Measurements from ENCODE around the gene RELN. TPM values are rescaled to one million over a fixed set of nuclear protein-coding genes. Genes with fewer than 3 reads are reported as not detected.
A peak's percentile ranks its signal among the peaks of the same experiment; 100 is the strongest.

The RELN gene
- total RNA-seq, 1 donor from 2014 or later, result 3.8 TPM

GRCh38 chr7:103626776-103627175, 362.7 kb downstream of the RELN start:
- DNase-seq (ENCODE audit: low read depth), result no peak
- no peak for TF ChIP-seq CTCF (conservative IDR thresholded peaks at IDR 0.05; ENCODE audit: low read depth, low read length)
- no peak overlapping the region for H3K4me3 ChIP-seq (ENCODE audit: low read depth, low read length)

GRCh38 chr7:103622274-103622673, 367.2 kb downstream of the RELN start:
- DNase-seq (ENCODE audit: low read depth), result no peak
- TF ChIP-seq CTCF (conservative IDR thresholded peaks at IDR 0.05; ENCODE audit: low read depth, low read length), result no peak
- H3K4me3 ChIP-seq (ENCODE audit: low read depth, low read length), result no peak overlapping the region

GRCh38 chr7:103613655-103614642, 375.5 kb downstream of the RELN start:
- no peak overlapping the region for H3K4me3 ChIP-seq (ENCODE audit: low read depth, low read length)
- no peak for DNase-seq (ENCODE audit: low read depth)
- peak; percentile 57 for TF ChIP-seq CTCF (conservative IDR thresholded peaks at IDR 0.05; ENCODE audit: low read depth, low read length)

GRCh38 chr7:103609778-103610177, 379.7 kb downstream of the RELN start:
- no peak for DNase-seq (ENCODE audit: low read depth)
- TF ChIP-seq CTCF (conservative IDR thresholded peaks at IDR 0.05; ENCODE audit: low read depth, low read length), result no peak
- H3K4me3 ChIP-seq (ENCODE audit: low read depth, low read length), result no peak overlapping the region

- H3K4me3 ChIP-seq (ENCODE audit: low read depth, low read length), result no peak overlapping the region
- TF ChIP-seq CTCF (conservative IDR thresholded peaks at IDR 0.05; ENCODE audit: low read depth, low read length), result no peak
- no peak for DNase-seq (ENCODE audit: low read depth)
Measured at GRCh38 chr7:103605640-103606039, 383.8 kb downstream of the RELN start.

GRCh38 chr7:103598326-103598905, 391.0 kb downstream of the RELN start:
- no peak for TF ChIP-seq CTCF (conservative IDR thresholded peaks at IDR 0.05; ENCODE audit: low read depth, low read length)

More at GRCh38 chr7:103598326-103598905, 391.0 kb downstream of the RELN start:
- no peak for DNase-seq (ENCODE audit: low read depth)
- no peak overlapping the region for H3K4me3 ChIP-seq (ENCODE audit: low read depth, low read length)
